Non-pigmented ciliary epithelial cell (primary cell): ENCODE results near the gene ATXN3L.

Experiments used
- DNase-seq: peaks from one replicate; pipeline ENCODE4 v3.0.0-alpha.2; 2010; ENCODE audit warnings: low read depth

ATXN3L gene

DNA sequence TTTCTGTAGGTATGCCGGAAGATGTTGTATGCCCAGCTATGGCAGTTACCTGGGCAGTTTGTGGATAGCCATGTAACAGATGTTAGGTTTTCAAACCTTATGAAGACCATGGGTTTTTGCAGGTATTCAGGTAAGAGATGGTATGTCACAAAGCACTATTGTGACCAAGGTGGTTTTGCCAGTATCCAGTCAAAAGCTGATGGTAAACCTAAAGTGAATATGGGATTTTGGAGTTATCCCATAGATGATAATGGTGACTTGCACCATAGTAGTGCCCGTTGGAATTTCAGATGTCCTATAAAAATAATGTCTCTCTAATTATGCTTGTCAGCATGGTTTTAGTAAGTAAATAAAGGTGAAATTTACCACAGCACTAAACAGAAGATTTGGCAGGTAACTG is at the start of gene ATXN3L:
Gene ATXN3L, minus strand, starts transcription at position 101 of the 400 bp plus-strand sequence. CDS start 119 bp downstream, outside the sequence.
- no peak for DNase-seq

DNA sequence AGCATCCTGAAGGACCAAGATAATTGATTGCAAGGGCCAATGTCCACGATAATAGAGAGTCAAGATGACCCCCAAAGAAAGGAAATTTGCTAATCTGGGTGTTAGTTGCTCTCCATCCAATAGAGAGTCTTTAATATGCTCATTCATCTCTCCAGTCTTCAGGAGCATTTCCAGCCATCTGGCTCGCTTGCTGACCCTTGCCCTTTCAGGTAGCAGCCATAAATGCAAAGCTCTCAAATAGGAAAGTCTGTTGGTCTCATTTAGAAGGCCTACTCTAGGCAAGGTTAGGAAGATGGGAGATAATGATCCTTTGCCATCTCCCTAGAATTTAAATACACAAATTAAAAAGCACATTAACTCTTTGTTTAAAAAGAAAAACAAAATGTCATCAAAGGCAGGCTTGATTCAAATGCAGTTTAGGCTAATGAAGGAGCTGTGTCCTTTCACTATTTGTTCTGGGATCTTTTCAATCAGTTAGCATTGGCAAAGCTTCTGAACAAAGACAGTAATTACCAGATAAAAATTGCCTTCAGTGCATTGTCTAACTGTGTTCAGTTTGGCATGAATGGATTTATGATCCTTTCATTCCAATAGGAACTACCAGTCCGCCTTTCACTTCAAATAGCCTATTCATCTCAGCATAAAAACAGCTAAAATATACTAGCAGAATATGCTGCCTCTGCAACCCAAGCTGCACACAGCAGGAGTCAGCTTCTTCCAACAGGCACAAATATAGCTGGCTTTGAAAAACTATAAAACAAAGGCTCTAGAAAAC is 49.6 kb upstream of the ATXN3L start:
- no peak for DNase-seq

DNA sequence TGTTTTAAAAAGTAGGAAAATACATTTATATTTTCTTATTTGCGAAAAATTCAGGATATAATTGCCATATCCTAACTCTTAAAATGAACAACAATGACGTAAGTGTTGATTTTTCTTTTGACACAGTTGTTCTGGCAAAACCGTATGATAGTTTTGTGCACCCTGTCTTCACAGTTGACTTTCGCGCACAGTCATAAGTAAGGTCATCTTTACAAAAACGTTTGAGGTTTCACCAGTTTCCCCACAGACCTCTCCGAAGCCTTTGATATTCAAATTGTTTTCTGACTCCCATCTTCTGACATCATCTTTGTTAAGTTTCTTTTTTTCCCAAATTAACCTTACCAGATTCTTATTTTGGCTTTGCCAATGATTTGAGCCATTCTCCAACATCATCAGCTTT is 48.1 kb upstream of the ATXN3L start:
- no peak for DNase-seq

DNA sequence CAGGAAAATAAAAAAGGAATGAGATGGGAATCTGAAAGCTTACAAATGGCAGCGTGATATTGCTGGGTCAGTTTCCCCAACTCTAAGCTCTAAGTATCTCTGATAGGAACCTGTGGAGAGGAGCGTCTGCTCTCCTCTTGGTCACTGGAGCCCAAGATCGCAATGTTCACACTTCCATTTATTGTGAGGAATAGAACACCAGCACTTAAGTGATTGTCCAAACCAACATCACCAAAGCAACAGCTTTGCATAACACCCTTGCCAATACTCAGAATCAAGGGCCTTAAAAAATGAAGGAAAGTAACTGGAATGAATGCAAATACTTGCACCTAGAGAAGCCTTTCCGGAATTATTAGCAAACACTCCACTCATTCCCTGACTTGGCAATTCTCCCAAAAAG is 46.8 kb upstream of the ATXN3L start:
- no peak for DNase-seq

GRCh38 chrX:13365161-13365560 is 45.3 kb upstream of the ATXN3L start:
- no peak for DNase-seq

GRCh38 chrX:13364230-13364857 is 44.5 kb upstream of the ATXN3L start:
- DNase-seq, result no peak

- DNase-seq, result no peak
Measured at GRCh38 chrX:13360146-13360545, 40.3 kb upstream of the ATXN3L start.

- no peak for DNase-seq
Measured at GRCh38 chrX:13357925-13358324, 38.1 kb upstream of the ATXN3L start.

DNA sequence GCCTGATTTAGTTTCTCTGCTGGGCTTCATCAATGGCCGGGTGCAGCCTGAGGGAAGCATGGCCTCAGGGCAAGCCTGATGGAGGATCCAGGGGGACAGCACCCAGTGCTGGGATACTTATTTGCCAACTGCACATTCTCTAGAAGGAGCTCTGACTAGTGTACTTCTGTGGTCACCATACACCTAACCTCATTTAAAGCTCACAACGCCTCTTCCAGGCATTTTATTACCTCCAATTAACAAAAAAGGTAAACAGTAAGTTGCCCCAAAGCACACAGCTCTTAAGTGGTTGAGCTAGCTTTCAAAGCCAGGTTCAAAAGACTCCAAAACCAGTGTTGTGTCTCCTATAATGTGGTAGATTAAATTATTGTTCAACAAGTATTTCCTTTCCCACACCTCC is 26.8 kb upstream of the ATXN3L start:
- no peak for DNase-seq

DNA sequence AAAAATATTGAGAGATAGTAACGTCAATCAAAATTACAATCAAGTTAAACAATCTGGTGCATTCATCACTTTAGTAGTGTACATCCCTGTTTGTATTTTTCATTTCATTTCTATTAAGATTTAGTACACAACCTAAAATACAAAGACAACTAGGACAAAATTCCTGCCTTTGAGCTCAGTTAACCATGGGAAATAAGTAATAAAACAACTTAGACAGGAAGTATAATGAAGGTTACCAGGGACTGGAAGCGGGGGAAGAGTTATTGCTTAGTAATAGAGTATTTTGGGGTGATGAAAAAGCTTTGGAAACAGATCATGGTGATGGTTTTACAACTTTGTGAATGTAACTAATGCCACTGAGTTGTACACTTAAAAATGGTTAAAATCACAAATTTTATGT is 25.6 kb upstream of the ATXN3L start:
- DNase-seq, result no peak

DNA sequence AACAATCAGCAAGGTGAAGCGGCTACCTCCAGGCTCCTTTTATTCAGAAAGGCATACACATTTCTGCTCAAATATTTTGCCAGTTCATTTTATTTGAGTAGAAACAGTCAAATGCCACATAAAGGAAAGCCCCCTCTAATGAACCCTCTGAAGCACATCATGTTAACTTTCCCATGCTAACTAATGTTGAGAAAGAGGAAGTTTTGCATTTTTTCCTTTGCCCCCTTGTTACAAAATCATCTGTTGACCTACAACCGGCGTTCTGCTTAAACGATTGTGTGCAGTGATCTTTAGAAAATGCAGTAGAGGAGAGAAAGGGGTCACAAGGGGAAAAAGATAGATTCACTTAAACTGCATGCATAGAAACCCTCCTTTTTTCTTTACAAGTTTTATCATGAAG is 25.2 kb upstream of the ATXN3L start:
- DNase-seq, result no peak

- DNase-seq, result no peak
Measured at GRCh38 chrX:13341491-13342101, 21.7 kb upstream of the ATXN3L start.

GRCh38 chrX:13340182-13340791 is 20.4 kb upstream of the ATXN3L start:
- no peak for DNase-seq

GRCh38 chrX:13339607-13340006 is 19.8 kb upstream of the ATXN3L start:
- DNase-seq, result no peak

DNA sequence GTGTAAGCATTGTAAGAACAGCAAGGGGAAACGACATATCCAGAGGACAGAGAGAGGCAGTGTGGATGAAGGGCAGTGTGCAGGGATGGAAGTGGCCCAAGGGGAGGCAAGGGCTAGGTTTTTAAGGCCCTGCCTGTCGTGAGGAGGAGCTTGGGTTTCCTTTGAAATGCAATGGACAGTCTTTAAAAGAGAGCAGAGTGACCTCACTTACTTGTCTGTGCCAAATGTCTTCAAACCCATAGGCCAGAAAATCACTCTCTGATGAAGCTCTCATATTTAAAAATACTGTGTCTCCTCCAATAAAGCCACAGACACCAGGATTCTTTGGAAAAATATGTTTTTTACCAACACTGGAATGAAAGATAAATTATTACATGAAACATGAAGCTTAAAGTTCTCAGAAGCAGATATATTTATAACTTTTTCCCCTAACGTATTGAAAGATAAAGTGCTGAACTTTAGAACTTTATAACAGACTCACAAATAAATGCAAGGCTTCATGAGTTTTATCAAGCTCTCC is 19.2 kb upstream of the ATXN3L start:
- DNase-seq, result no peak

- DNase-seq, result peak; percentile 14
Measured at GRCh38 chrX:13334491-13334890, 14.6 kb upstream of the ATXN3L start.

GRCh38 chrX:13330446-13330845 is 10.6 kb upstream of the ATXN3L start:
- no peak for DNase-seq

GRCh38 chrX:13327666-13328065 is 7.8 kb upstream of the ATXN3L start:
- no peak for DNase-seq

- no peak for DNase-seq
Measured at GRCh38 chrX:13323241-13323640, 3.4 kb upstream of the ATXN3L start.

GRCh38 chrX:13317366-13317765 is 2.5 kb downstream of the ATXN3L start:
- no peak for DNase-seq

DNA sequence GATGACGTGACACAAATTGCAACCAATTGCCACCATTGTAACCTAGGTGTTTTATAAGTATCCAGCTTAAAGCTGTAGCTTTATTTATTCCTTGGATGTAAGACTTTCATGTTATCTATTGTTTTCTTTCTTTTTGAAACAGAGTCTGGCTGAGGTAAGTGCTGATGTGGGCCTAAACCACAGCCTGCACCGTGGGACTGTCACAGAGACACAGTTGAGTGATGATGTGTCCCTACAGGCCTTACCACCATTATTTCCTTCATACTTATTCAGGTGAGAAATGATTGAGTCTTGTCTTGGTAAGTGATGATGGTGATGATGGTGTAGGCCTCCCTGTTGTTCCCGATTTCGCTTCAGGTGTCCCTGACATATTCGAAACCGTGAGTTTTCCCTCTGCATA is 8.3 kb downstream of the ATXN3L start:
- DNase-seq, result no peak

GRCh38 chrX:13309631-13310030 is 10.2 kb downstream of the ATXN3L start:
- DNase-seq, result no peak

DNA sequence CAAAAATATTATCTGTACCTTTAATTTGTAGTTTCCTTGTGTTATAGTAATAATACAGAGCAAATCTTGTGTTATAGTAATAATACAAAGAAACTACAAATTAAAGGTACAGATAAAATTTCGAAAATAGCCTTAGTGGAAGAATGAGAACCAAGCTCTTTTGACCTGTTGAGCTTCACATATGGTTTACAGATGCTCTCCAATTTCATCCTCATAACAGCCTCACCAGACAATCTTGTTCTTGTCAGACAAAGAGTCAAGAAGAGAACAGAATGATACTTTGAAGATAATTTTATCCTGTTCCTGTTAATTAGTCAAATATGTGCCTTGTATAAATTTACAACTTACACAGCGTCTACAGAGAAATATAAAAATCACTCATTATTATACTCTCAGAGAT is 12.8 kb downstream of the ATXN3L start:
- DNase-seq, result no peak
